Measurements from ENCODE around the gene KCNMA1.

DNA sequence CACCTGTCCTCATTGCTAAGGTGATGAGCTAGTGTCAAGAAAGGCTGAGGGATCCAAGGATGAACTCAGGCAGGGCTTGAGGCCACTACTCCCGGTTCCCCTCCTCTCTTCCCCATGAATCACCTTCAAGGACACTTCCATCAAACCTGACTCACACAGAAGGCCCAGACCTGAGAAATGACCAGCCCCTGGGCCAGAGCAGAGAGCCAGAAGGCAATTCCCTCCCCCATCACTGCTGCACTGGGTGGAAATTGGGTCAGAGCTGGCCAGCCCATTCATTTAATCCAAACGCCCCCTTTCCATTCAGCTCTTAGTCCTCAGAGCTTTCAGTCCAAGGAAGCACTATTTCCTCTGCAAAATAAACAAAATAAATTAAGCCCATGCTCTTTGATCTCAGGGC is 182.0 kb downstream of the KCNMA1 start:
- TF ChIP-seq YY1 (IDR thresholded peaks at IDR 0.05; ENCODE audit: insufficient read depth, insufficient read length): no peak
- TF ChIP-seq ZNF274 (IDR thresholded peaks at IDR 0.05; ENCODE audit: low read depth, low read length): no peak
- no peak for TF ChIP-seq SUZ12 (IDR thresholded peaks at IDR 0.05; ENCODE audit: extremely low read depth, insufficient read depth, insufficient read length)

Measured in NT2/D1 (cell line).